Fibroblast of villous mesenchyme (primary cell): ENCODE results near the gene CHAT. TPM values are rescaled to one million over a fixed set of nuclear protein-coding genes. Genes with fewer than 3 reads are reported as not detected.

Source experiments
- DNase-seq: peaks from one replicate; pipeline ENCODE4 v3.0.0-alpha.2; 2010; ENCODE audit warnings: low read depth
- H3K4me3 ChIP-seq: 2 replicates; pipeline ENCODE4 v1.5.1; 2011; ENCODE audit warnings: low read depth, mild to moderate bottlenecking, low read length
- CTCF ChIP-seq: IDR thresholded peaks from 2 replicates; pipeline ENCODE4 v1.5.1; 2012; ENCODE audit warnings: low read depth, mild to moderate bottlenecking, low read length; ENCODE audit not compliant: insufficient read depth
- total RNA-seq: library from RNA; depleted of rRNA; stranded (reverse); fragments of >200 nt; gene quantifications from 2 replicates; pipeline ENCODE4 v1.2.3, GENCODE V29; 2012

CHAT gene
- total RNA-seq, 1 donor, result not detected

- TF ChIP-seq CTCF, result no peak
- H3K4me3 ChIP-seq, result no peak overlapping the region
- DNase-seq, result no peak
Measured at GRCh38 chr10:49709934-49710333, 96.1 kb downstream of the CHAT start.

- TF ChIP-seq CTCF, result no peak
- no peak for DNase-seq
- no peak overlapping the region for H3K4me3 ChIP-seq
Measured at GRCh38 chr10:49710966-49711365, 97.1 kb downstream of the CHAT start.

GRCh38 chr10:49711481-49711880 is 97.6 kb downstream of the CHAT start:
- H3K4me3 ChIP-seq, result no peak overlapping the region
- TF ChIP-seq CTCF, result no peak
- DNase-seq, result no peak

GRCh38 chr10:49713266-49713665 is 99.4 kb downstream of the CHAT start:
- H3K4me3 ChIP-seq, result no peak overlapping the region
- no peak for DNase-seq
- TF ChIP-seq CTCF, result no peak

Other genes with a start within 250 kb of the CHAT start
- gene DRGX, start 217.9 kb upstream of the CHAT start, total RNA-seq, result not detected in 2 replicates
- 16.1 and 35.4 TPM in 2 replicates for gene ERCC6, start 74.9 kb upstream of the CHAT start, total RNA-seq
- gene SLC18A3, start 3.7 kb upstream of the CHAT start, total RNA-seq, result under 0.01 TPM in 1 of 2 replicates, not detected in the other
- gene C10orf53, start 65.6 kb downstream of the CHAT start, total RNA-seq, result not detected in 2 replicates
- under 0.01 and 0.32 TPM in 2 replicates for gene OGDHL, start 148.3 kb downstream of the CHAT start, total RNA-seq